Mucosa of descending colon (tissue), 3 donors: ENCODE measurements around the gene SYNE3. TPM values are rescaled to one million over a fixed set of nuclear protein-coding genes. Genes with fewer than 3 reads are reported as not detected.
A peak's percentile ranks its signal among the peaks of the same experiment; 100 is the strongest.

ENCODE experiments used
- ATAC-seq: fragments of 200-7000 bp; cut with Tn5 transposase; one replicate; pipeline ENCODE4 v1.9.1; 2020; ENCODE audit warnings: mild to moderate bottlenecking, moderate library complexity
- DNase-seq, 3 donors: peaks; one replicate each; pipeline ENCODE4 v3.0.0-alpha.2; 2020
- H3K36me3 ChIP-seq: fragments of 200-600 bp; one replicate; pipeline ENCODE4 v1.8.0; 2021; ENCODE audit warnings: low read depth, mild to moderate bottlenecking
- H3K4me1 ChIP-seq: fragments of 200-600 bp; one replicate; pipeline ENCODE4 v1.8.0; 2021; ENCODE audit warnings: low read depth, mild to moderate bottlenecking
- H3K4me3 ChIP-seq: fragments of 200-600 bp; one replicate; pipeline ENCODE4 v1.8.0; 2021; ENCODE audit warnings: mild to moderate bottlenecking
- H3K9me3 ChIP-seq: fragments of 200-600 bp; one replicate; pipeline ENCODE4 v1.8.0; 2021; ENCODE audit warnings: mild to moderate bottlenecking
- intact Hi-C, 2 donors: fragments of 100-400 bp; cut with DNase I in 1 of 2; cut with micrococcal nuclease in 1 of 2; formaldehyde crosslinking; loops; one replicate each; pipeline versions ENCODE4 v1.11.0 to v1.11.1; 2022; cut with DNase I, micrococcal nuclease
- total RNA-seq, 3 donors: library from RNA; stranded (reverse); fragmentation: NEBNext Ultra II Directional in 2 of 3; extraction: Animal tissue kit (Norgen Biotek cat#: 25700) in 2 of 3; gene quantifications; one replicate each; pipeline versions ENCODE4 v1.2.1 to v1.2.4, GENCODE V29; 2021 to 2023
- TF ChIP-seq, protein P1 (sequence below): fragments of 200-600 bp; IDR thresholded peaks from one replicate; pipeline ENCODE4 v1.8.0; 2022; ENCODE audit warnings: antibody characterized with exemption, mild to moderate bottlenecking
- donor health status: DM: no; HTN: no; CAD: no; lungs with moderate emphysema.
- donor health status: DM: no; HTN: no; CAD: no.
- donor health status: DM: no; HTN: yes; CAD: no.

The SYNE3 gene
- total RNA-seq, 3 donors from 2014 or later, result 13.8 to 16.4 (median 13.9) TPM

DNA sequence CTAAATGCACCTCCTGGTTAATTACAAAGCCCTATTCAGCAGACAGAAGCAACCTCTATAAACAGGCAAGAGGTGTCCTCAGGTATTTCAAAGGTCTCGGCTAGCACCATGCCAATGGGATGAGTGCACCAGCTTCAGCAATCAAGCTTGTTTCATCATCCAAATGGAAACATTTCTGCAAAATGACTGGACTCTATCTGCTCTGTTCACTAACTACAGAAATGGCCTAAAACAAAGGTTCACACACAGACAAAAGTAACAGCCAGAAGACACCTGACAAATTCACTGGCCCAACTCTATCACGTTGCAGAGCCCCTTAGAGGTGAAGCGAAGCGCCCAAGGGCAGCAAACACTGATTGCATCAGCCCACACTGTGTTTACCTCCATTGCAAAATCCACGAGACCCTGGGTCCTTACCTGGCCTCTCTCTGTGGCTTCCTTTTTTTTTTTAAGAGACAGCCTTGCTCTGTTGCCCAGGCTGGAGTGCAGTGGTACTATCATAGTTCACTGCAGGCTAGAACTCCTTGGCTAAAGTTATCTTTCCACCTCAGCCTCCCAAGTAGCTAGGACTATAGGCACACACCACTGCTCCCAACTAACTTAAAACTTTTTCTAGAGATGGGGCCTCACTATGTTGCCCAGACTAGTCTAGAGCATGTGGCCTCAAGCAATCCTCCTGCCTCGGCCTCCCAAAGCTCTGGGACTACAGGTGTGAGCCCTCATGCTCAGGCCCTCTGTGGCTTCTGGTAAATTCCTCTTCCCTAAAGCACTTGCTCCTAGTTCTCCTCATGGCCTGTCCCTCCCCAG, 8.5 kb upstream of the SYNE3 start:
- TF ChIP-seq, protein P1, sequence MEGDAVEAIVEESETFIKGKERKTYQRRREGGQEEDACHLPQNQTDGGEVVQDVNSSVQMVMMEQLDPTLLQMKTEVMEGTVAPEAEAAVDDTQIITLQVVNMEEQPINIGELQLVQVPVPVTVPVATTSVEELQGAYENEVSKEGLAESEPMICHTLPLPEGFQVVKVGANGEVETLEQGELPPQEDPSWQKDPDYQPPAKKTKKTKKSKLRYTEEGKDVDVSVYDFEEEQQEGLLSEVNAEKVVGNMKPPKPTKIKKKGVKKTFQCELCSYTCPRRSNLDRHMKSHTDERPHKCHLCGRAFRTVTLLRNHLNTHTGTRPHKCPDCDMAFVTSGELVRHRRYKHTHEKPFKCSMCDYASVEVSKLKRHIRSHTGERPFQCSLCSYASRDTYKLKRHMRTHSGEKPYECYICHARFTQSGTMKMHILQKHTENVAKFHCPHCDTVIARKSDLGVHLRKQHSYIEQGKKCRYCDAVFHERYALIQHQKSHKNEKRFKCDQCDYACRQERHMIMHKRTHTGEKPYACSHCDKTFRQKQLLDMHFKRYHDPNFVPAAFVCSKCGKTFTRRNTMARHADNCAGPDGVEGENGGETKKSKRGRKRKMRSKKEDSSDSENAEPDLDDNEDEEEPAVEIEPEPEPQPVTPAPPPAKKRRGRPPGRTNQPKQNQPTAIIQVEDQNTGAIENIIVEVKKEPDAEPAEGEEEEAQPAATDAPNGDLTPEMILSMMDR, result no peak
- no peak for DNase-seq
- ATAC-seq, result no peak
- peaks cover 36% of the 10 kb centered on the region for H3K4me1 ChIP-seq
- no peaks in the 10 kb centered on the region for H3K36me3 ChIP-seq
- H3K4me3 ChIP-seq, result no peak overlapping the region
- no peaks in the 10 kb centered on the region for H3K9me3 ChIP-seq
- intact Hi-C loops, result loop anchor here in 1 of 2 donors (5.0 kb wide), 1 partner anchor 83 kb away; no protein-coding TSS in a partner anchor

DNA sequence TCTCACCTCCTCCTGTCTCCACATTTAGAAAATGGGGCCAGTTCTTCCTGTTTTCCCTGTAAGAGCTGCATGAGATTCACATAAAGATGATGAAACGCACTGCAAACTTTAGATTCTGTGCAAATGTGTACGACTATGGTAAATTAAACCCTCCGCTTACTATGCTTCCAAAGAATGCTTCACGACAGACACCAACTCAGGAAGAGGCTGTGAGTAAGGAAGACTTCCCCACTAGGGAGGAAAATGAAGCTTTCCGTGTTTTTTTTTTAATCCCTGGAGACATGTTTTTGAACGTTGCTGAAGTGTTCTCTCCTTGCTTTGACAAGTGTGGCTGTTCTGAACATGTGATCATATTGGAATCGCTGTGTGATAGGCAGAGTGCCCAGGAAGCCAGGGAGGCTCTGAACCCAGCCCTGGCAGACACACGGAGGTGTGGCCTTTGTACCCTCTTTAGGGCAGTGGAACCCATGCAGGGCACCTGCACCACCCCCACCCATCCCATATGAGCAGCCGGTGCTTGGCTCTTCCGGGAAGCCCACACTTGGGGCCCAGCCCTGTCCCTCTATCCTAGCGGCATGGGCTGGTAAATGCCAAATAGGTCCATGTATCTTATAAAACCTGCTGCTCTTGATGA, 7.5 kb upstream of the SYNE3 start:
- peak; percentile 76 to 84 (median 84) for DNase-seq
- no peaks in the 10 kb centered on the region for H3K36me3 ChIP-seq
- no peaks in the 10 kb centered on the region for H3K9me3 ChIP-seq
- no peak overlapping the region for H3K4me3 ChIP-seq
- H3K4me1 ChIP-seq, result peaks cover 40% of the 10 kb centered on the region
- peak; percentile 90 for ATAC-seq
- intact Hi-C loops, result no loop called here
- TF ChIP-seq, protein P1, result no peak

DNA sequence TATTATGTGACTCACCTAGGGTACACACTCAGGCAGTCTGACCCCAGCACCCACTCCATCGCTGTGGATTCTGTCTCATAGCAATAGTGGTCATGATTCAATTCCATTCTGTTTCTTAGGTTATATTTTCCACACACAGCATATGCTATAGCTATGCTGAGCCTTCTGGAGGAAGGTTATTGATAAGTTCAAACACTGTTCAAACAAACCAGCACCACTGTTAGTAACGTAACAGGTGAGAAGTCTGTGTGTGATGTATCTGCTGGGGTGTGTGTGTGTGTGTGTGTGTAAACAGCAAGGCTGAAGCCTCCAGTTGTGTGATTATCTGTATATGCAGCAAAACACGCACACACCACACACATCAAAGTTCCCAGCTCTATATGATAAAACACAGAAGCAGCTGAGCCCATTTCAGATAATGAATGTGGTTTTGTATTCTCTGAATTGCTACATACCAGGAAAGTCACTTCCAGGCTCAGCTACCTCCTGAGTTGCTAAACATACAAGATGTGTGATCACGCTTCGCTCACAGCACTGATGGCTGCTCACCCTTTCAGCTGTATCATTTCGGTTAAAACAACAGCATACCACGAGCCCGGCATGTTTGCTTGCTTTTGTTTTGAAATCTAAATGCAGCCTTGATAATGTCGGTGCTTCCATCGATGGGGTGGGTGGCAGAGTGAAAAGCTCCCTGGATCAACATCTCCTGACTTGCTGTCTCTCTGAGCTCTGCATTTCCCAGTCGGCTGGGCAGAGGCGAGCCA, 6.8 kb upstream of the SYNE3 start:
- ATAC-seq (peak; percentile 9), DNase-seq (no peak)
- Histone ChIP-seq H3K36me3 (no peaks in the 10 kb centered on the region), H3K9me3 (no peaks in the 10 kb centered on the region), H3K4me3 (no peak overlapping the region), H3K4me1 (peaks cover 41% of the 10 kb centered on the region)
- intact Hi-C loops, result no loop called here
- TF ChIP-seq, protein P1, result no peak

DNA sequence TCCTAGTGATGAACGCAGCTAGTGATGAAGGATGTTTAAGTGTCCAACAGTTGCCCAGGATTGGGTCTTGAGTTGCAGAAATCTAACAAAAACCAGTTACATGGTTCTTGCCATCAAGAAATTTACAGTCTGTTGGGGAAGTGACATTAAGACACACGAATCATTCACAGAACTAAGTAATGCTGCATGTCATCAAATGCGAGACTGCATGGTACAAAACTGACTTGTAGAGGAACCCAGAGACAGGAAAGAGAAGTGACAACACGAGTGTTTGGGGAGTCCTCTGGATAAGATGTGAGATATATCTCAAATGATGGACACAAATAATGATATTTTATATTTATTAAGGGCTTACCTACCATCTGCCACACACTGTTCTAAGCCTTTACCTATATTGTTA, 6.1 kb upstream of the SYNE3 start:
- intact Hi-C loops, result no loop called here
- Histone ChIP-seq H3K9me3 (no peaks in the 10 kb centered on the region), H3K36me3 (no peaks in the 10 kb centered on the region), H3K4me3 (no peak overlapping the region), H3K4me1 (peaks cover 43% of the 10 kb centered on the region)
- no peak for DNase-seq
- TF ChIP-seq, protein P1, result no peak
- no peak for ATAC-seq

DNA sequence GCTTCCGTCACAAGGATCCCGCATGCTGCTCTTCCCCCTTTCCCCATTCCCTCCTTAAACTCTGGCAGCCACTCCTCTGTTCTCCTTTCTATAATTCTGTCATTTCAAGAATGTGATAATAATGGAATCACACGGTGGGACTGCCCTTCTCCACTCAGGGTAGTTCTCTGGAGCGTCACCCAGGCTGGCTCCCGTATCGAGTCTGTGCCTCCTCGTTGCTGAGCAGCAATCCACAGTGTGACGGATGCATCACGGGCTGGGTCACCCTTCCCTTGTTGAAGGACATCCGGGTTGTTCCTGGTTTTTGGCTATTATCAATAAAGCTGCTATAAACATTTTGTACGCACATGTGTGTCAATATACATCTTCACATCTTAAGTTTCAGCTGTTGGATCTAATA, 5.7 kb upstream of the SYNE3 start:
- DNase-seq (no peak), ATAC-seq (no peak)
- intact Hi-C loops, result no loop called here
- peaks cover 43% of the 10 kb centered on the region for H3K4me1 ChIP-seq
- no peaks in the 10 kb centered on the region for H3K36me3 ChIP-seq
- H3K9me3 ChIP-seq, result no peaks in the 10 kb centered on the region
- TF ChIP-seq, protein P1, result no peak
- no peak overlapping the region for H3K4me3 ChIP-seq
